HG03159 (cell line): Measurements from ENCODE around the gene ADGRV1.

ENCODE experiments used
- ATAC-seq: cut with Tn5 transposase; IDR thresholded peaks from one replicate; pipeline ENCODE4 v1.9.1; 2021; ENCODE audit warnings: mild to moderate bottlenecking, moderate library complexity; ENCODE audit not compliant: unreplicated experiment

Gene ADGRV1

DNA sequence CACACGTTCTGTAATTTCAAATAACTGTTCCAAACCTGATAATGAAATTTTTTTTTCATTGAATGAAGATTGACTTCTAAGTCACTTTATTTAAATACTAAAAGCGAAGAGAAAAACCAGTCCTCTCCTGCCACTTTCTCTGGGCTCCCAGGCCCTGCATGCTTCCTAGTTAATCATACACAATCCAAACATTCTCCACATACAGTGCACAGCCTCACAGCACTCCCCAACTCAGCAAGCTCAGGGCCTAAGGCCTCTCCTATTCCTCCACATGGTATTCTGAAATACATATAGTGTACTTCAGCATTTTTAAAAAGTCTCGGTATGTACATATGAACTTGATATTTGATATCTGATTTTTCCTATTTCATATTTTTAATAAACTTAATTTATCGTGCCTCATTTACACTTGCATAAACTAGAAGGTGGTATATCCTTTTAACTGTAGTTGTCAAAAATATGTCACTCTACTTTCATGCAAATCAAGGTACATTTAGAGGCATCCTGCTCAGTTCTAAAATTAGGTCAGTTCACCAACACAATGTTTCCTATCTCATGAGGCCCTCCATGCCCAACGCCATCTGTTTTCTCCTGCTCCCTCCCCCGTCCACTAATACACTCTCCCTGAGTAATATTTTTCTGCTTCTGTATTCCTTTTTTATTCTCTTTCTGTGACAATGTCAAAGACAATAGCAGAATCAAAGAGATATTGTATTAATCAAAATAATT lies 617.9 kb downstream of the ADGRV1 start:
- ATAC-seq, result no peak

DNA sequence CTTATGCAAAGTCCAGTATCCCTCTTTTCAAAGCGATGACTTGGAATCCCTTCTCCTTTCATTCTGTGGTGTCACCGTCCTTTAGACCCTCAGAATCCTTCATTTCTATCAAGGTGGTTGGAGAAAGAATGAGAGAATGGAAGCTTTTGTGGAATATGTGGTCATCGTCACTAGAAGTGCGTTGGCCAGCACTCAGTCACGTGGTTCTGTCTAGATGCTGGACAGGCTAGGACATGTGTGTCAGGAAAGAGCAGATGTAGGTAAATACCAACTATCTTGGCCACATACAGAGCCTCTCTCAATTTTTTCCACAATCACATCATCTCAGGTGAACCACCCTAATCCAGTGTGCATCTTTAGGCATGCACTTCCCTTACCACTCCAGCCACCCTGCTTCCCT lies 618.5 kb downstream of the ADGRV1 start:
- no peak for ATAC-seq

DNA sequence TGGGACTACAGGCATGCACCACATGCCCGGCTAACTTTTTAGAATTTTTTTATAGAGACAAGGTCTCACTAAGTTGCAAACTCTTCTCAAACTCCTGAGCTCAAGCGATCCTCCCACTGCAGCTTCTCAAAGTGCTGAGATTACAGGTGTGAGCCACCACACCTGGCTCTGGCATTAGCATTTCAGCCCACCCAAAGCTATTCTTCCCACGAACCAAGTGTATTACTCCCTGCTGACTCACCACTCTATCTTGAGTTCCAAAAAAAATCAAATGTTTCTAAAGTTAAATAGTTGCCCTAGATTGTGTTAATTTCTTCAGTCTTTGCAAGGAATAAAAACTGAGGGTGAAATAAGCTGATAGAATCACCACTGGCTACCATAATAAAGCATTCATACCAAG lies 619.0 kb downstream of the ADGRV1 start:
- no peak for ATAC-seq

GRCh38 chr5:91178461-91178860 lies 619.9 kb downstream of the ADGRV1 start:
- no peak for ATAC-seq

GRCh38 chr5:91179018-91179417 lies 620.4 kb downstream of the ADGRV1 start:
- no peak for ATAC-seq

DNA sequence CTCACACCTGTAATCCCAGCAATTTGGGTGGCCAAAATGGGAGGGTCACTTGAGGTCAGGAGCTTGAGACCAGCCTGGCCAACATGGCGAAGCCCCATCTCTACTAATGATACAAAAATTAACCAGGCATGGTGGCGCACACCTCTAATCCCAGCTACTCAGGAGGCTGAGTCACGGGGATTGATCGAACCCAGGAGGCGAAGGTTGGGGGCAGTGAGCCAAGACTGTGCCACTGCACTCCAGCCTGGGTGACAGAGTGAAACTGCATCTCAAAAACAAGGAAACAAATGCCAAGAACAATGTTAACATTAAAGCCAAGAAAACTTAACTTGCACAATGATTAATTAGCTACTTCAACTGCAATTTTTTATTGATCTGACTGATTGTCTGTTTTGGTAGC lies 621.9 kb downstream of the ADGRV1 start:
- ATAC-seq, result no peak

DNA sequence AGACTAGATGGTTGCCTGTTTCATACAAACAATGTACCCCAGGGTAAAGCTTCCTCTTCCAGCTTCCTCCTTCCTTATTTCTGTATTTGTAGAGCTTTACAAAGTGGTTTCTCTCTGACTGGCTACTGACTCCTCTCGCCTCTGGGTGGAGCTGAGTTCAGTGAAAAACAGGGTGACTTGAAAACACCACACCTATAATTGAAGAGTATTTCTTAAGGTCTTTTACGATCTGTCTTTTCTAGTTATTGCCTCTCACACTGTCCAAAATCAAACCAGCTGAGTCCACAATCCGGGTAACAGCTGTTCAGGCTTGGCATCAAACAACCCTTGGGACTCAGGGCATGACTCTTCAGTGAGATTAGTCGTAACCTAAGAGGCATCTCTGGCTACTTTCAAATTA lies 624.2 kb downstream of the ADGRV1 start:
- peak; percentile 77 for ATAC-seq

- no peak for ATAC-seq
Observed at GRCh38 chr5:91183743-91184142, 625.1 kb downstream of the ADGRV1 start.

- no peak for ATAC-seq
Observed at GRCh38 chr5:91186101-91186500, 627.5 kb downstream of the ADGRV1 start.

GRCh38 chr5:91187032-91187431 lies 628.4 kb downstream of the ADGRV1 start:
- ATAC-seq, result no peak

GRCh38 chr5:91188755-91189154 lies 630.2 kb downstream of the ADGRV1 start:
- no peak for ATAC-seq

DNA sequence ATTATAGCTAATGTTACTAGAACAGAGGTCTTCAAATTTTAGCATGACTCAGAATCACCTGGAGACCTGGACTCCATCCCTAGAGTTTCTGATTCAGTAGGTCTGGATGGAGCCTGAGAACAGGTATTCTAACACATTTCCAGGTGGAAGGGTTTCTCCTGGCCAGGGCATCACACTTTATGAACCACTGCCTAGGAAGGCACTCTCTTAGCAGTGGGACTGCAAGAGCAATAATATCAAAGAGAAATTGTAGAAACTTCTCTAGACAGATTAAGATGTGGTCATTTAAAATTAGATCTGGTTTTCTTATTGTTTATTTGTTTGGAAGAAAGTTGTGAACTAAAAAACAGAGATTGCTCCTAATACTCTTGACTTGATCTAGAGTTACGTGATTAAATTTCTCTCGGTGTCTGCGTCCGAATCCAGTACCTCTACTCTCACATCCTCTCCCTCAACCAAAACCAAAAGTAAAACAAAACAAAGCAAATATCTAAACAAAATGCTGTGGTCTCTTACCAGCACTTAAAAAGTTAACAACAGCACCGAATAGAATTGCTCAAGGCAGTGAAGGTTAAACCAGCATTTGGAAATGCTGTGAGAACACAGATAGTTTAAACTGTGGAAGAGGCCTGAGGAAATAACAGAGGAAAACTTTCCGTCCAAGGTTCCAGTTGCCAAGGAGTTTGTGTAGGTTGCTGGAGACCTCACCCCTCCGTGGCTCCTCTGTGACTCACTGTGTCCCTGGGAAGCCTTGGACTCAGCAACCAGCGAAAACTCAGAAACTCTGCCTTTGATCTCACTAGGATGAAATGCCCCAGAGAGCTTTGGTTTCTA lies 631.1 kb downstream of the ADGRV1 start:
- peak; percentile 73 for ATAC-seq

DNA sequence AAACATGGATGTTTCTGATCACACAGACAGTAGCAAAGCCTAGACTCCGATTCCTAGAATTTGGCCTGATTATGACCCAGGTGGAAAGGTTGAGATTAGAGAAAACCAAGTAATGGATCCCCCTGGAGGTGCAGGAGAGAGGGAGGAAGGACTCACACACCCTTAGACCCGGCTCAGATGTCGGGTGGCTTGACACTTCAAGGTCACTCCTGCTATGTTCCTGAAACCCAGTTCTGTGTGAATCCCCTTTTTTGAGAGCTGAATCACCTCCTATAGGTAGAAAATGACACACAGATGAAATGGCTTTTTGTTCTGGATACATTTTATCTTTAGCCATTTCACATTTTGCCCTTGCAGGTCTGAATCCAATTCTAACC lies 631.7 kb downstream of the ADGRV1 start:
- no peak for ATAC-seq

GRCh38 chr5:91194824-91195381 lies 636.3 kb downstream of the ADGRV1 start:
- ATAC-seq, result no peak

DNA sequence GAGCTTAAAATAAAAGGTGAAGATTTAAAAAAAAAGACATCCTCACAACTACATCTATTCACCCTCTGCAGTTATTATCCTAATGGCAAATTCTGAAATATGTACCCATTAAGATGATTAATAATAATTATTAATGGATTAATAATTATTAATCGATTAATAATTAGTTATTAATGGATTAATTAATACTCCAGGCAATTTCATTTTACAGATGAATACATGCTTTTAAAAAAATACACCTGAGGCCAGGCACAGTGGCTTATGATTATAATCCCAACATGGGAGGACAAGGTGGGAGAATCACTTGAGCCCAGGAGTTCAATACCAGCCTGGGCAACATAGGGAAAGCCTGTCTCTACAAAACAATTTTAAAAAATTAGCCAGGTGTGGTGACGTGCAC lies 642.1 kb downstream of the ADGRV1 start:
- ATAC-seq, result no peak

DNA sequence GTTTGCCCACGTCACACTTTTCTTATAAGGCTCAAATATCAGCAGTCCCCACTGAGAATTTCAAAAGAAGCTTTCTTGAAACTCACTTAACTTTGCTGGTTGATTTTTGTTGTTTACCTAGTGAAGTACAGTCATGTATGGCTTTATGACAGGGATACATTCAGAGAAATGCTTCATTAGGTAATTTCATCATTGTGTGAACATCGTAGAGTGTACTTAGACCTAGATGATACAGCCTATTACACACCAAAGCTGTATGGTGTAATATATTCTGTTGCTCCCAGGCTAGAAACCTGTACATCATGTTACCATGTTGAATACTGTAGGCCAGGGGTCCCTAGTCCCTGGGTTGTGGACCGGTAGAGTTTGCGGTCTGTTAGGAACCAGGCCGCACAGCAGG lies 647.5 kb downstream of the ADGRV1 start:
- ATAC-seq, result no peak

GRCh38 chr5:91206734-91207133 lies 648.1 kb downstream of the ADGRV1 start:
- ATAC-seq, result no peak

DNA sequence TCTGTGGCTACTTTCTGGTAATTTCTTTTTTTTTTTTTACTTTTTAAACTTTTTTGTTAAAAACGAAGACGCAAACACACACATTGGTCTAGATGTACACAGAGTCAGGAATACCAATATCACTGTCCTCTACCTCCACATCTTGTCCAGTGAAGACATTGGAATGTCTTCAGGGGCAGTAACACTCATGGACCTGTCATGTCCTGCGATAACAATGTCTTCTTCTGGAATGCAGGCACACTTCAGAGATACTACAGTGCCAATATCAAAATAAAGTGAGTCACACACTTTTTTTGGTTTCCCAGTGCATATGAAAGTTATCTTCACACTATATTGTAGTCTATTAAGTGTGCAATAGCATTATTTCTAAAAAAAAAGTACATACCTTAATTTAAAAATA lies 648.7 kb downstream of the ADGRV1 start:
- ATAC-seq, result no peak

- ATAC-seq, result no peak
Observed at GRCh38 chr5:91211997-91212713, 653.6 kb downstream of the ADGRV1 start.

GRCh38 chr5:91212714-91213092 lies 654.1 kb downstream of the ADGRV1 start:
- ATAC-seq, result no peak
